ENCODE results near the gene RBM15B. TPM values are rescaled to one million over a fixed set of nuclear protein-coding genes. Genes with fewer than 3 reads are reported as not detected.

RBM15B gene, protein sequence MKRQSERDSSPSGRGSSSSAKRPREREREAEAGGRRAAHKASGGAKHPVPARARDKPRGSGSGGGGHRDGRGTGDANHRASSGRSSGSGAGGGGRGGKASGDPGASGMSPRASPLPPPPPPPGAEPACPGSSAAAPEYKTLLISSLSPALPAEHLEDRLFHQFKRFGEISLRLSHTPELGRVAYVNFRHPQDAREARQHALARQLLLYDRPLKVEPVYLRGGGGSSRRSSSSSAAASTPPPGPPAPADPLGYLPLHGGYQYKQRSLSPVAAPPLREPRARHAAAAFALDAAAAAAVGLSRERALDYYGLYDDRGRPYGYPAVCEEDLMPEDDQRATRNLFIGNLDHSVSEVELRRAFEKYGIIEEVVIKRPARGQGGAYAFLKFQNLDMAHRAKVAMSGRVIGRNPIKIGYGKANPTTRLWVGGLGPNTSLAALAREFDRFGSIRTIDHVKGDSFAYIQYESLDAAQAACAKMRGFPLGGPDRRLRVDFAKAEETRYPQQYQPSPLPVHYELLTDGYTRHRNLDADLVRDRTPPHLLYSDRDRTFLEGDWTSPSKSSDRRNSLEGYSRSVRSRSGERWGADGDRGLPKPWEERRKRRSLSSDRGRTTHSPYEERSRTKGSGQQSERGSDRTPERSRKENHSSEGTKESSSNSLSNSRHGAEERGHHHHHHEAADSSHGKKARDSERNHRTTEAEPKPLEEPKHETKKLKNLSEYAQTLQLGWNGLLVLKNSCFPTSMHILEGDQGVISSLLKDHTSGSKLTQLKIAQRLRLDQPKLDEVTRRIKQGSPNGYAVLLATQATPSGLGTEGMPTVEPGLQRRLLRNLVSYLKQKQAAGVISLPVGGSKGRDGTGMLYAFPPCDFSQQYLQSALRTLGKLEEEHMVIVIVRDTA
- polyA plus RNA-seq (10.1 to 17.4 TPM (median 10.2 TPM) in 3 replicates), polyA minus RNA-seq (14.2 to 32.1 TPM (median 15.0 TPM) in 3 replicates)
- 5.5 TPM for polyA plus RNA-seq (2011; ENCODE audit: low read depth)
- 10.4 and 13.4 TPM in 2 replicates for polyA plus RNA-seq (2011; cell fraction: cytosol; rRNA removed)
- 11.7 and 13.6 TPM in 2 replicates for polyA plus RNA-seq (2011; cell fraction: nucleus; rRNA removed)
- 11.8 and 23.2 TPM in 2 replicates for polyA plus RNA-seq (2012; ENCODE audit: low replicate concordance)
- 19.0 TPM for polyA minus RNA-seq (2011; cell fraction: cytosol; rRNA and poly(A)+ RNA removed)
- 11.0 and 12.3 TPM in 2 replicates for polyA minus RNA-seq (2011; cell fraction: nucleus; rRNA and poly(A)+ RNA removed)

DNA sequence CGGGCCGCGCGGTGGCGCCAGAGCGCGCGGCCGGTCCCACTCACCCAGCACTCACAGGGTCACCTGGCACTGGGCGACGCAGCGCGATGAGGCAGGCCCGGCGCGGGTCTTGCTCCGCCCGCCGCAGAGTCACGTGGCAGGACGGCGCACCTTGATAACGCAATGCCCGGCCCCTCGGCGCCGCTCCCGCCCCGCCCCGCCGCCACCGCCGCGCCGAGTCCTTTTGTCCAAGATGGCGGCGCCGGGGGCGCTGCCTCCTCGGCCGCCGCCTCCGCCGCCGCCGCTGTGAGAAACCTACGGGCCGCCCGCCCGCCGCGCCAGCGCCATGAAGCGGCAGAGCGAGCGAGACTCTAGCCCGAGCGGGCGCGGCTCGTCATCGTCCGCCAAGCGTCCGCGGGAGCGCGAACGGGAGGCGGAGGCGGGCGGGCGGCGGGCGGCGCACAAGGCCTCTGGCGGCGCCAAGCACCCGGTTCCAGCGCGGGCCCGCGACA, at the start of gene RBM15B:
TSS of gene RBM15B (plus strand) at position 211 of the 491 bp plus-strand sequence. CDS start at position 326, 115 bp downstream.
- no peak for TF ChIP-seq EZH2 (IDR thresholded peaks at IDR 0.05; ENCODE audit: low read length)
- TF ChIP-seq, protein P1, sequence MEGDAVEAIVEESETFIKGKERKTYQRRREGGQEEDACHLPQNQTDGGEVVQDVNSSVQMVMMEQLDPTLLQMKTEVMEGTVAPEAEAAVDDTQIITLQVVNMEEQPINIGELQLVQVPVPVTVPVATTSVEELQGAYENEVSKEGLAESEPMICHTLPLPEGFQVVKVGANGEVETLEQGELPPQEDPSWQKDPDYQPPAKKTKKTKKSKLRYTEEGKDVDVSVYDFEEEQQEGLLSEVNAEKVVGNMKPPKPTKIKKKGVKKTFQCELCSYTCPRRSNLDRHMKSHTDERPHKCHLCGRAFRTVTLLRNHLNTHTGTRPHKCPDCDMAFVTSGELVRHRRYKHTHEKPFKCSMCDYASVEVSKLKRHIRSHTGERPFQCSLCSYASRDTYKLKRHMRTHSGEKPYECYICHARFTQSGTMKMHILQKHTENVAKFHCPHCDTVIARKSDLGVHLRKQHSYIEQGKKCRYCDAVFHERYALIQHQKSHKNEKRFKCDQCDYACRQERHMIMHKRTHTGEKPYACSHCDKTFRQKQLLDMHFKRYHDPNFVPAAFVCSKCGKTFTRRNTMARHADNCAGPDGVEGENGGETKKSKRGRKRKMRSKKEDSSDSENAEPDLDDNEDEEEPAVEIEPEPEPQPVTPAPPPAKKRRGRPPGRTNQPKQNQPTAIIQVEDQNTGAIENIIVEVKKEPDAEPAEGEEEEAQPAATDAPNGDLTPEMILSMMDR (optimal IDR thresholded peaks at IDR 0.05 in 1 of 3, IDR thresholded peaks at IDR 0.05 in 1 of 3, conservative IDR thresholded peaks at IDR 0.05 in 1 of 3; ENCODE audit: extremely low read depth in 1 of 3, insufficient read depth in 2 of 3, low read length in 3 of 3): peak in 2 of 3 experiments; percentile 69 to 96
- Histone ChIP-seq H2AFZ (ENCODE audit: control insufficient read depth, low read length) (peak within 1 kb of the TSS; percentile 7), H3K4me2 (ENCODE audit: control insufficient read depth, extremely low read depth, insufficient read depth, low read depth, low read length) (peak within 1 kb of the TSS; percentile 87), H3K4me1 (ENCODE audit: control insufficient read depth, extremely low read depth, insufficient read depth, low read length) (peaks cover 45% of the 10 kb centered on the region), H3K27me3 (ENCODE audit: control insufficient read depth, extremely low read depth, insufficient read depth, low read length) (no peaks in the 10 kb centered on the region), H3K36me3 (ENCODE audit: control insufficient read depth in 2 of 2, extremely low read depth in 1 of 2, insufficient read depth in 2 of 2, low read length in 2 of 2) (peaks cover 34 to 58% of the 10 kb centered on the region in 2 experiments), H3K9ac (ENCODE audit: control insufficient read depth, extremely low read depth, insufficient read depth, low read length) (peak within 1 kb of the TSS; percentile 86), H3K9me1 (ENCODE audit: control insufficient read depth, extremely low read depth, insufficient read depth, low read length) (no peaks in the 10 kb centered on the region), H4K20me1 (ENCODE audit: control insufficient read depth, extremely low read depth, insufficient read depth, low read length) (peaks cover 32% of the 10 kb centered on the region), H3K9me3 (ENCODE audit: control insufficient read depth, low read depth, low read length) (no peaks in the 10 kb centered on the region), H3K4me3 (ENCODE audit: control insufficient read depth in 2 of 3, extremely low read depth in 1 of 3, insufficient read depth in 2 of 3, low read depth in 1 of 3, low read length in 3 of 3) (peak within 1 kb of the TSS; percentile 58 to 69 (median 62)), H3K79me2 (ENCODE audit: control insufficient read depth, insufficient read depth, low read length) (peaks cover 66% of the 10 kb centered on the region), H3K27ac (ENCODE audit: control insufficient read depth, insufficient read depth, low read length) (peak within 1 kb of the TSS; percentile 70)
- FAIRE-seq (no peak), DNase-seq (ENCODE audit: low read depth, low spot score) (peak; percentile 77)
- dilution Hi-C loops (cut with MboI; ENCODE audit: extremely low pct_ligation_motif_present, low sequenced_read_pairs): loop anchor here (25.0 kb wide), 1 partner anchor 779 kb away; the partner anchor contains the start of genes CISH and MAPKAPK3

DNA sequence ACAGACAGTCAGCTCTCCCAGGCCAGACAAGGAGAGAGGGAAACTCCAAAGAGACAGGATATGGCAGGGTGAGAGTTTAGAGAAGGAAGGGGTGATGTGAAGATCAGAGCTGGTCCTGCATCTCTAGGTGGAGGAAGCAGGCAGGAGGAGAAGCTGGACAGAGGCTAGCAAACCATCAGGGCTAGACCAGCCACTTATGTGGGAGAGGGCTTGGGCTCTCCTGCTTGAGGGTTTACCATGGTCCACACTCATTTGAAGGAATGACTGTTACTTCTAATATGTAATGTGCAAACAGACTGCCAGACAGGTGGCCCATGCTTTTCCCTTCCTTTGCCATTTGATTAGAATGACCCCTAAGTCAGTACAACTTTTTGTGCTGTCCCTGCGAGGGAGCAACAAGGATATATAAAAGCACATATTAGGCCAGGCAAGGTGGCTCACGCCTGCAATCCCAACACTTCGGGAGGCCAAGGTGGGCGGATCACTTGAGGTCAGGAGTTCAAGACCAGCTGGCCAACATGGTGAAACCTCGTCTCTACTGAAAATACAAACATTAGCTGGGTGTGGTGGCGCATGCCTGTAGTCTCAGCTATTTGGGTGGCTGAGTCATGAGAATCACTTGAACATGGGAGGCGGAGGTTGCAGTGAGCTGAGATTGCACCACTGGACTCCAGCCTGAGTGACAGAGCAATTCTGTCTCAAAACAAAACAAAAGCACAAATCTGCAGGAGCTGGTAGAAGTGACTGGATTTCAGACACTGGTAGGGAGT, 47.0 kb upstream of the RBM15B start:
- Histone ChIP-seq H3K9me3 (ENCODE audit: control insufficient read depth, low read depth, low read length) (no peaks in the 10 kb centered on the region), H3K9me1 (ENCODE audit: control insufficient read depth, extremely low read depth, insufficient read depth, low read length) (peaks cover 2% of the 10 kb centered on the region), H4K20me1 (ENCODE audit: control insufficient read depth, extremely low read depth, insufficient read depth, low read length) (no peaks in the 10 kb centered on the region), H3K27me3 (ENCODE audit: control insufficient read depth, extremely low read depth, insufficient read depth, low read length) (no peaks in the 10 kb centered on the region), H3K4me1 (ENCODE audit: control insufficient read depth, extremely low read depth, insufficient read depth, low read length) (peaks cover 25% of the 10 kb centered on the region), H3K4me3 (ENCODE audit: control insufficient read depth in 2 of 3, extremely low read depth in 1 of 3, insufficient read depth in 2 of 3, low read depth in 1 of 3, low read length in 3 of 3) (no peak overlapping the region), H3K4me2 (ENCODE audit: control insufficient read depth, extremely low read depth, insufficient read depth, low read depth, low read length) (no peak overlapping the region), H3K9ac (ENCODE audit: control insufficient read depth, extremely low read depth, insufficient read depth, low read length) (no peak overlapping the region), H2AFZ (ENCODE audit: control insufficient read depth, low read length) (no peak overlapping the region), H3K36me3 (ENCODE audit: control insufficient read depth in 2 of 2, extremely low read depth in 1 of 2, insufficient read depth in 2 of 2, low read length in 2 of 2) (no peaks in the 10 kb centered on the region), H3K27ac (ENCODE audit: control insufficient read depth, insufficient read depth, low read length) (no peak overlapping the region), H3K79me2 (ENCODE audit: control insufficient read depth, insufficient read depth, low read length) (no peaks in the 10 kb centered on the region)
- TF ChIP-seq EZH2 (IDR thresholded peaks at IDR 0.05; ENCODE audit: low read length): no peak
- FAIRE-seq (no peak), DNase-seq (ENCODE audit: low read depth, low spot score) (no peak)
- dilution Hi-C loops (cut with MboI; ENCODE audit: extremely low pct_ligation_motif_present, low sequenced_read_pairs): no loop called here

Data from keratinocyte (primary cell).